ENCODE results near the gene ZDHHC7.

The ZDHHC7 gene

GRCh38 chr16:84992717-84993075, 18.6 kb downstream of the ZDHHC7 start:
- Histone ChIP-seq H3K4me1 (ENCODE audit: low read depth, poor library complexity, severe bottlenecking) (no peaks in the 10 kb centered on the region), H3K4me2 (no peak overlapping the region), H3K27ac (no peak overlapping the region), H4K20me1 (ENCODE audit: insufficient read depth) (no peaks in the 10 kb centered on the region), H3K79me2 (ENCODE audit: insufficient read depth, low read depth) (no peaks in the 10 kb centered on the region), H3K27me3 (ENCODE audit: insufficient read depth, low read depth) (no peaks in the 10 kb centered on the region), H3K4me3 (IDR thresholded peaks at IDR 0.05; ENCODE audit: insufficient read depth, low read depth, low read length) (no peak overlapping the region), H2AFZ (ENCODE audit: low read depth) (no peak overlapping the region), H3K36me3 (ENCODE audit: insufficient read depth) (peaks cover 6% of the 10 kb centered on the region; the same call in 1 of the 2 replicates), H3K9ac (no peak overlapping the region)
- TF ChIP-seq, protein P1, sequence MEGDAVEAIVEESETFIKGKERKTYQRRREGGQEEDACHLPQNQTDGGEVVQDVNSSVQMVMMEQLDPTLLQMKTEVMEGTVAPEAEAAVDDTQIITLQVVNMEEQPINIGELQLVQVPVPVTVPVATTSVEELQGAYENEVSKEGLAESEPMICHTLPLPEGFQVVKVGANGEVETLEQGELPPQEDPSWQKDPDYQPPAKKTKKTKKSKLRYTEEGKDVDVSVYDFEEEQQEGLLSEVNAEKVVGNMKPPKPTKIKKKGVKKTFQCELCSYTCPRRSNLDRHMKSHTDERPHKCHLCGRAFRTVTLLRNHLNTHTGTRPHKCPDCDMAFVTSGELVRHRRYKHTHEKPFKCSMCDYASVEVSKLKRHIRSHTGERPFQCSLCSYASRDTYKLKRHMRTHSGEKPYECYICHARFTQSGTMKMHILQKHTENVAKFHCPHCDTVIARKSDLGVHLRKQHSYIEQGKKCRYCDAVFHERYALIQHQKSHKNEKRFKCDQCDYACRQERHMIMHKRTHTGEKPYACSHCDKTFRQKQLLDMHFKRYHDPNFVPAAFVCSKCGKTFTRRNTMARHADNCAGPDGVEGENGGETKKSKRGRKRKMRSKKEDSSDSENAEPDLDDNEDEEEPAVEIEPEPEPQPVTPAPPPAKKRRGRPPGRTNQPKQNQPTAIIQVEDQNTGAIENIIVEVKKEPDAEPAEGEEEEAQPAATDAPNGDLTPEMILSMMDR (conservative IDR thresholded peaks at IDR 0.05; ENCODE audit: low read depth, low read length), result no peak

GRCh38 chr16:84990782-84991181, 20.6 kb downstream of the ZDHHC7 start:
- TF ChIP-seq, protein P1 (conservative IDR thresholded peaks at IDR 0.05; ENCODE audit: low read depth, low read length), result no peak
- peaks cover 6% of the 10 kb centered on the region; the same call in 1 of the 2 replicates for H3K36me3 ChIP-seq (ENCODE audit: insufficient read depth)
- no peak overlapping the region for H3K4me2 ChIP-seq

GRCh38 chr16:84989749-84990620, 21.4 kb downstream of the ZDHHC7 start:
- H4K20me1 ChIP-seq (ENCODE audit: insufficient read depth), result no peaks in the 10 kb centered on the region
- no peaks in the 10 kb centered on the region for H3K4me1 ChIP-seq (ENCODE audit: low read depth, poor library complexity, severe bottlenecking)
- no peak overlapping the region for H2AFZ ChIP-seq (ENCODE audit: low read depth)
- no peak overlapping the region for H3K4me3 ChIP-seq (IDR thresholded peaks at IDR 0.05; ENCODE audit: insufficient read depth, low read depth, low read length)
- TF ChIP-seq, protein P1 (conservative IDR thresholded peaks at IDR 0.05; ENCODE audit: low read depth, low read length), result no peak
- H3K27me3 ChIP-seq (ENCODE audit: insufficient read depth, low read depth), result no peaks in the 10 kb centered on the region
- H3K4me2 ChIP-seq, result no peak overlapping the region
- H3K27ac ChIP-seq, result no peak overlapping the region
- no peaks in the 10 kb centered on the region for H3K79me2 ChIP-seq (ENCODE audit: insufficient read depth, low read depth)
- H3K9ac ChIP-seq, result no peak overlapping the region
- peaks cover 6% of the 10 kb centered on the region; the same call in 1 of the 2 replicates for H3K36me3 ChIP-seq (ENCODE audit: insufficient read depth)

More at GRCh38 chr16:84990782-84991181, 20.6 kb downstream of the ZDHHC7 start:
- Histone ChIP-seq H3K27ac (no peak overlapping the region), H3K27me3 (ENCODE audit: insufficient read depth, low read depth) (no peaks in the 10 kb centered on the region), H2AFZ (ENCODE audit: low read depth) (no peak overlapping the region), H3K4me3 (IDR thresholded peaks at IDR 0.05; ENCODE audit: insufficient read depth, low read depth, low read length) (no peak overlapping the region), H3K4me1 (ENCODE audit: low read depth, poor library complexity, severe bottlenecking) (no peaks in the 10 kb centered on the region), H3K9ac (no peak overlapping the region), H3K79me2 (ENCODE audit: insufficient read depth, low read depth) (no peaks in the 10 kb centered on the region), H4K20me1 (ENCODE audit: insufficient read depth) (no peaks in the 10 kb centered on the region)

DNA sequence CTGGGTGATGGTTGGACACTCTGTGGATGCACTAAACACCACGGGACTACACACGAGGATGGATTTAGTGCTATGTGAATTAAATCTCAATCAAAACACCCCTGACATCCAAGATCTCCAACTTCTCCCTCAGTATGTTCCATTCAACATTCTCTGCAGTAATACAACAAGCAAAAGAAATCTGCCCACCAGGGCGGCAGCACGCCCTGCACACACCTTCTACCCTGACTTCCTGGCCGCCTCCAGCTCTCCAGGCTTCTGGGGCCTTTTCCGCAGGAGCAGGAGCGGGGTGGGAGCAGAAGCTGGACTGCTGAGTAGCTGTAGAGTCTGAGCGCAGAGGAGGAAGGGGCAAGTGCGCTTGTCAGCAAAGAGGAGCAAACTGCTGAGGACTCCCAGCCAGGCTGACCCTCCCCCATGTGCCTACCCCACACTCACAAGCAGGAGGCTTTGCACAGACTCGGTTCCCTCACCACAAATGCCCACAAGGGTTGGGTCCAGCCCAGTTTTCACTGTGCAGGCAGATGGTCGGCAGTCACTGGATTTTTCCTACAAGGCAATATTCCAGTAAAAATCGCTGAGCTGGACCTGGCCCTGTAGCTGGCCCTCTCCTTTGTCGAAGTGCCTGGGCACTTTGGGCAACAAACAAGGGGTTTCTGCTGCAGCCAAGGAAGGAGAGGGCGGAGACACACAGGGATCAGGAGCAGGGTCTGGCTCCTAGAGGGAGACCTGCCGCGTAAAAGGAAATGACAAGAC, 22.8 kb downstream of the ZDHHC7 start:
- Histone ChIP-seq H3K27ac (no peak overlapping the region), H3K27me3 (ENCODE audit: insufficient read depth, low read depth) (no peaks in the 10 kb centered on the region), H3K9ac (no peak overlapping the region), H3K4me2 (no peak overlapping the region), H3K4me1 (ENCODE audit: low read depth, poor library complexity, severe bottlenecking) (no peaks in the 10 kb centered on the region), H3K4me3 (IDR thresholded peaks at IDR 0.05; ENCODE audit: insufficient read depth, low read depth, low read length) (no peak overlapping the region), H2AFZ (ENCODE audit: low read depth) (no peak overlapping the region), H3K36me3 (ENCODE audit: insufficient read depth) (peaks cover 6% of the 10 kb centered on the region; the same call in 1 of the 2 replicates), H3K79me2 (ENCODE audit: insufficient read depth, low read depth) (no peaks in the 10 kb centered on the region), H4K20me1 (ENCODE audit: insufficient read depth) (no peaks in the 10 kb centered on the region)
- TF ChIP-seq, protein P1 (conservative IDR thresholded peaks at IDR 0.05; ENCODE audit: low read depth, low read length), result no peak

Data from KMS-11 (cell line).